Measurements from ENCODE around the gene GPX4.

The GPX4 gene

DNA sequence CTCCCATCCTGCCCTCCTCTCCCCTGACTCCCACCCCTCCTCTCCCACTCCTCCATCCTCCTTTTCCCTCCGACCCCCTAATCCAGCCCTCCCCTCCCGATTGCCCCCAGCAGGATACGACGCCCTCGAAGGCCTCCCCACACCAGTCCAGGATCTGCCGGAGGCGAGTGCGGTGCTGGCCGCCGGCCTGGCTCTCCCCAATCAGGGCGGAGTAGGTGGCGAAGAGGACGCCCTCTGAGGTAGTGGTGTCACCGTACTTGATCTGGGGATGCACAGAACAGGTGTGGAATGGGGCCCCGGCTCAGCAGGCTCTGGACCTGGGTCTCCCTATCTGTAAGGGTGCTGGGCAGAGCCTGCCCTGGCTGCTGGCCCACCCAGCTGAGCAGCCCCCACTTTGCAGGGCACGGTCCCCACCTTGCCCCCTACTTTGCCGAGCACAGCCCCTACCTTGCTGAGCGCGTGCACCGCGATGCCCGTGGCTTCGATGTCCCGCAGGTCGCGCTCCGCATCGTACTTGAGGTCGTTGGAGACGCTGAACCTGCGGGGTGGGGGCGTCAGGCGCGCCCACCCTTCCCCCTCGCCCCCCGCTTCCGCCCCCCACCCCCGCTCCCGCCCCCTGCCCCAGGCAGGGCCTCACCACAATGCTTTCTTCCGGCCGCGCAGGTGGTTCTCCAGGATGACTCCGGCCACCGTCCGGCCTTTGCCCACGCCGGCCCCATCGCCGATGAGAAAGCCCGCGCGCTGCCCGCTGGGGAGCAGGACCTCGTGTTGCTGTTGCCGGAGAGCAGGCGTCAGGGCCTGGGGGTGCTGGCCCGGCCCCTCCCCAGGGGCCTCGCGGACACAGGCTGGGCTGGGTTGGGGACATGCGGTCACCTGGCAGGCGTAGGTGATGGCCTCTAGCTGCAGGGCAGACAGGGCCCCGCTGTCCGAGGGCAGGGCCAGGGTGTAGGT is 18.5 kb downstream of the GPX4 start:
- H3K4me3 ChIP-seq (ENCODE audit: low read depth, low read length): no peak overlapping the region
- TF ChIP-seq, protein P1, sequence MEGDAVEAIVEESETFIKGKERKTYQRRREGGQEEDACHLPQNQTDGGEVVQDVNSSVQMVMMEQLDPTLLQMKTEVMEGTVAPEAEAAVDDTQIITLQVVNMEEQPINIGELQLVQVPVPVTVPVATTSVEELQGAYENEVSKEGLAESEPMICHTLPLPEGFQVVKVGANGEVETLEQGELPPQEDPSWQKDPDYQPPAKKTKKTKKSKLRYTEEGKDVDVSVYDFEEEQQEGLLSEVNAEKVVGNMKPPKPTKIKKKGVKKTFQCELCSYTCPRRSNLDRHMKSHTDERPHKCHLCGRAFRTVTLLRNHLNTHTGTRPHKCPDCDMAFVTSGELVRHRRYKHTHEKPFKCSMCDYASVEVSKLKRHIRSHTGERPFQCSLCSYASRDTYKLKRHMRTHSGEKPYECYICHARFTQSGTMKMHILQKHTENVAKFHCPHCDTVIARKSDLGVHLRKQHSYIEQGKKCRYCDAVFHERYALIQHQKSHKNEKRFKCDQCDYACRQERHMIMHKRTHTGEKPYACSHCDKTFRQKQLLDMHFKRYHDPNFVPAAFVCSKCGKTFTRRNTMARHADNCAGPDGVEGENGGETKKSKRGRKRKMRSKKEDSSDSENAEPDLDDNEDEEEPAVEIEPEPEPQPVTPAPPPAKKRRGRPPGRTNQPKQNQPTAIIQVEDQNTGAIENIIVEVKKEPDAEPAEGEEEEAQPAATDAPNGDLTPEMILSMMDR (IDR thresholded peaks at IDR 0.05; ENCODE audit: borderline replicate concordance, insufficient read depth, low read depth, low read length): no peak

GRCh38 chr19:1122972-1123363 is 19.2 kb downstream of the GPX4 start:
- H3K4me3 ChIP-seq (ENCODE audit: low read depth, low read length): no peak overlapping the region
- TF ChIP-seq, protein P1 (IDR thresholded peaks at IDR 0.05; ENCODE audit: borderline replicate concordance, insufficient read depth, low read depth, low read length): no peak

DNA sequence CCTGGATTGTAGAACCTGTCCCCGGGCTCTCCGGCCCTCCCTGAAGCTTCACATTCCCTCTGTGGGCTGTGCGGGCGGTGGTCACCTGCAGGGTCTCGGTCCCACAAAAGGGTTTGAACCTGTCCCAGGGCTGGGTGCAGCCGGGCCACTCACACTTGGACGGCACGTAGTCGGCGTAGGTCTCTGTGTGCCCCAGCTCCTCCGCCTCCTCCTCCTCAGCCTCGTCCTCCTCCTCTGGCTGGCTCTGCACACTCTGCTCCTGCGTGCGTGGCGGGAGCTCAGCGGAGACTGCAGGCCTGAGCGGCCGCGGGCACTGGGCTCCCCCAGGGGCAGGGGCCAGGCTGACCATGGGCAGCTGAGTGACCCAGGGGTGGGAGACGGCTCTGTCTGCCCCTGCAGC is 19.6 kb downstream of the GPX4 start:
- no peak overlapping the region for H3K4me3 ChIP-seq (ENCODE audit: low read depth, low read length)
- TF ChIP-seq, protein P1 (IDR thresholded peaks at IDR 0.05; ENCODE audit: borderline replicate concordance, insufficient read depth, low read depth, low read length): no peak

GRCh38 chr19:1123885-1124677 is 20.3 kb downstream of the GPX4 start:
- TF ChIP-seq, protein P1 (IDR thresholded peaks at IDR 0.05; ENCODE audit: borderline replicate concordance, insufficient read depth, low read depth, low read length): no peak
- no peak overlapping the region for H3K4me3 ChIP-seq (ENCODE audit: low read depth, low read length)

GRCh38 chr19:1125601-1126467 is 22.0 kb downstream of the GPX4 start:
- H3K4me3 ChIP-seq (ENCODE audit: low read depth, low read length): no peak overlapping the region
- TF ChIP-seq, protein P1 (IDR thresholded peaks at IDR 0.05; ENCODE audit: borderline replicate concordance, insufficient read depth, low read depth, low read length): no peak

- no peak overlapping the region for H3K4me3 ChIP-seq (ENCODE audit: low read depth, low read length)
- TF ChIP-seq, protein P1 (IDR thresholded peaks at IDR 0.05; ENCODE audit: borderline replicate concordance, insufficient read depth, low read depth, low read length): no peak
These were observed 23.4 kb downstream of the GPX4 start for GRCh38 chr19:1126984-1127760.

Measured in GM12875 (cell line).